Body of pancreas (tissue), 4 donors: Measurements from ENCODE around the gene C14orf93.

Experiments used
- CTCF ChIP-seq, 7 experiments: fragments of 450-650 bp in 4 of 7; fragments of 200-600 bp in 3 of 7; sonication (generic) in 3 of 7; IDR thresholded peaks; one replicate each; pipeline ENCODE4 v1.5.1; 2016 to 2019; ENCODE audit warnings: antibody characterized with exemption in 7 of 7
- POLR2A ChIP-seq, 3 donors: fragments of 450-650 bp; IDR thresholded peaks; one replicate each; pipeline ENCODE4 v1.6.1; 2016; ENCODE audit warnings: antibody characterized with exemption in 3 of 3, mild to moderate bottlenecking in 2 of 3

DNA sequence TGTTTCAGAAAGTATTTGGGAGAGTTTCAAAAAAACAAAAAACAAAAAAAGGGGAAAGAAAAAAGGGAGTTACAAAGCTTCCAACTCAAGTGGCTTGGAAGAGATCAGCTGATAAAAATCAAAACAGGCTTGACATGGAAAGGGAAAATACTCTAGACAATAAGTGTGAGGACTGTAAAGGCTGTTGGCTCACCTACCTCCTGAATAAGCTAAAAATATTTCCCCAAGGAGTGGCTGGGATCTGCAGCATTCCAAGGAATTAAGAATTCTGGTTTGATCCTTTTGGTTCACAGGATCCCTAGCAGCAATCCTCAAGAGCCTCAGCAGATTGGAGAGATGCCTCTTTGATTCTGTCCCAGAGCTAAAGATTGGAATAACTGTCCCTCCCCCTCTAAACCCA, 16.4 kb downstream of the C14orf93 start:
- TF ChIP-seq CTCF (IDR thresholded peaks at IDR 0.05) (no peak), POLR2A (IDR thresholded peaks at IDR 0.05) (no peak)
